Cardiac muscle cell (in vitro differentiated cells and primary cell): Measurements from ENCODE around the gene SNHG17. TPM values are rescaled to one million over a fixed set of nuclear protein-coding genes. Genes with fewer than 3 reads are reported as not detected.
"Not testable (repeated sequence)": the region's sequence is repeated elsewhere in the genome, so short reads cannot be mapped to it uniquely, and the experiment has no call there.

Experiments
- DNase-seq, 2 donors: peaks; one replicate each; pipeline versions ENCODE4 v3.0.0 to v3.0.0-alpha.2; 2010 to 2017; ENCODE audit warnings: low read depth in 1 of 2, low spot score in 1 of 2
- H3K27ac ChIP-seq: fragments of 200-600 bp; sonication (generic); 2 replicates; pipeline ENCODE4 v1.5.1; 2016
- H3K27me3 ChIP-seq: fragments of 200-600 bp; sonication (generic); 2 replicates; pipeline ENCODE4 v1.6.0; 2016; ENCODE audit warnings: control low read depth
- H3K36me3 ChIP-seq: fragments of 200-600 bp; sonication (generic); 2 replicates; pipeline ENCODE4 v1.5.1; 2016; ENCODE audit warnings: control low read depth
- H3K4me1 ChIP-seq: fragments of 200-600 bp; sonication (generic); 2 replicates; pipeline ENCODE4 v1.8.1; 2017; ENCODE audit warnings: low read depth, mild to moderate bottlenecking, mixed run types
- H3K4me3 ChIP-seq: fragments of 200-600 bp; sonication (generic); 2 replicates; pipeline ENCODE4 v1.5.1; 2016; ENCODE audit warnings: mild to moderate bottlenecking
- H3K9me3 ChIP-seq: fragments of 200-600 bp; sonication (generic); 2 replicates; pipeline ENCODE4 v1.5.1; 2017; ENCODE audit warnings: low read depth, mild to moderate bottlenecking, control low read depth
- CTCF ChIP-seq: IDR thresholded peaks from 2 replicates; pipeline ENCODE4 v1.5.1; 2012; ENCODE audit warnings: low read depth, mild to moderate bottlenecking, low read length
- polyA plus RNA-seq: library from polyadenylated mRNA; unstranded; fragments of >200 nt; fragmentation: Nextera tagmentation; extraction: Ambion mirVana; gene quantifications from 2 replicates; pipeline ENCODE4 v1.2.1, GENCODE V29; 2016
- total RNA-seq: library from RNA; depleted of rRNA; stranded (reverse); fragments of >200 nt; gene quantifications from 2 replicates; pipeline ENCODE4 v1.2.3, GENCODE V29; 2016

The SNHG17 gene
- total and polyA plus RNA-seq, 2 experiments from 2014 or later: 16.6 to 31.8 TPM

- TF ChIP-seq CTCF: no peak
- Histone ChIP-seq H3K4me1 (peaks cover 8% of the 10 kb centered on the region), H3K27ac (peak overlapping the region; percentile 88), H3K9me3 (no peaks in the 10 kb centered on the region), H3K4me3 (peak overlapping the region; percentile 85), H3K36me3 (no peaks in the 10 kb centered on the region), H3K27me3 (no peaks in the 10 kb centered on the region)
- DNase-seq: peak in 1 of 2 donors; percentile 8
These were observed 36.9 kb upstream of the SNHG17 start for GRCh38 chr20:38471987-38472512.

GRCh38 chr20:38471245-38471644, 36.1 kb upstream of the SNHG17 start:
- Histone ChIP-seq H3K27ac (peak overlapping the region; percentile 88), H3K4me3 (no peak overlapping the region), H3K9me3 (no peaks in the 10 kb centered on the region), H3K27me3 (no peaks in the 10 kb centered on the region), H3K4me1 (peaks cover 8% of the 10 kb centered on the region), H3K36me3 (no peaks in the 10 kb centered on the region)
- TF ChIP-seq CTCF: no peak
- no peak for DNase-seq

GRCh38 chr20:38466983-38467382, 31.9 kb upstream of the SNHG17 start:
- no peak overlapping the region for H3K27ac ChIP-seq

GRCh38 chr20:38466171-38466570, 31.0 kb upstream of the SNHG17 start:
- no peak for TF ChIP-seq CTCF
- no peak for DNase-seq
- Histone ChIP-seq H3K4me1 (no peaks in the 10 kb centered on the region), H3K27me3 (no peaks in the 10 kb centered on the region), H3K36me3 (no peaks in the 10 kb centered on the region), H3K4me3 (no peak overlapping the region), H3K27ac (no peak overlapping the region), H3K9me3 (no peaks in the 10 kb centered on the region)

More at GRCh38 chr20:38466983-38467382, 31.9 kb upstream of the SNHG17 start:
- Histone ChIP-seq H3K9me3 (no peaks in the 10 kb centered on the region), H3K4me3 (no peak overlapping the region), H3K36me3 (no peaks in the 10 kb centered on the region), H3K27me3 (no peaks in the 10 kb centered on the region), H3K4me1 (peaks cover 3% of the 10 kb centered on the region)
- TF ChIP-seq CTCF: no peak
- no peak for DNase-seq

GRCh38 chr20:38461569-38461968, 26.4 kb upstream of the SNHG17 start:
- DNase-seq, H3K4me1 ChIP-seq, H3K36me3 ChIP-seq, H3K9me3 ChIP-seq, H3K27me3 ChIP-seq, H3K4me3 ChIP-seq, H3K27ac ChIP-seq: not testable (repeated sequence)

- not testable (repeated sequence) for H3K9me3 ChIP-seq, H3K27me3 ChIP-seq, H3K27ac ChIP-seq, H3K36me3 ChIP-seq, DNase-seq, H3K4me1 ChIP-seq, H3K4me3 ChIP-seq
These were observed 26.0 kb upstream of the SNHG17 start for GRCh38 chr20:38461167-38461566.

- H3K9me3 ChIP-seq, DNase-seq, H3K4me3 ChIP-seq, H3K27me3 ChIP-seq, H3K4me1 ChIP-seq, H3K36me3 ChIP-seq: not testable (repeated sequence)
- H3K27ac ChIP-seq: peak overlapping the region; percentile 69
These were observed 25.5 kb upstream of the SNHG17 start for GRCh38 chr20:38460631-38461030.
